OCI-LY3 (cell line): ENCODE measurements around the gene PRDM11.

Source experiments
- EZH2phosphoT487 ChIP-seq: fragments of 200-600 bp; shearing (Covaris generic); IDR thresholded peaks from 2 replicates; pipeline ENCODE4 v1.6.1; 2018; ENCODE audit warnings: antibody characterized with exemption, mixed run types, low read depth
- TF ChIP-seq, protein P1 (sequence below): fragments of 200-600, 300-600 bp; sonication (generic); IDR thresholded peaks from 2 replicates; pipeline ENCODE4 v1.5.1; 2014; ENCODE audit warnings: antibody characterized with exemption, low read length, low read depth

DNA sequence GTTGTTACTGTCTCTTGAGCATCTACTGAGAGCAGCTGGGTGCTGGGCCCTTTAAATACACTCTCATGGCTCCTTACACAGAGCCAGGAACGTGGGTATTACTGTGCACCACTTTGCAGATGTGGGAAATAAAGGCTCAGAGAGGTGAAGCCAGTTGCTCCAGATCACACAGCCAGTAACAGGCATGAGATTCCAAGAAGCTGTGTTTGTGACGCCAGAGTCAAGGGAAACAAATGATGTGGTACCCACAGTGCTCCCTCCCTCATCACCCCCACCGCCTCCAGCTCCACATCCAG is 1.4 kb upstream of the PRDM11 start:
- TF ChIP-seq, protein P1, sequence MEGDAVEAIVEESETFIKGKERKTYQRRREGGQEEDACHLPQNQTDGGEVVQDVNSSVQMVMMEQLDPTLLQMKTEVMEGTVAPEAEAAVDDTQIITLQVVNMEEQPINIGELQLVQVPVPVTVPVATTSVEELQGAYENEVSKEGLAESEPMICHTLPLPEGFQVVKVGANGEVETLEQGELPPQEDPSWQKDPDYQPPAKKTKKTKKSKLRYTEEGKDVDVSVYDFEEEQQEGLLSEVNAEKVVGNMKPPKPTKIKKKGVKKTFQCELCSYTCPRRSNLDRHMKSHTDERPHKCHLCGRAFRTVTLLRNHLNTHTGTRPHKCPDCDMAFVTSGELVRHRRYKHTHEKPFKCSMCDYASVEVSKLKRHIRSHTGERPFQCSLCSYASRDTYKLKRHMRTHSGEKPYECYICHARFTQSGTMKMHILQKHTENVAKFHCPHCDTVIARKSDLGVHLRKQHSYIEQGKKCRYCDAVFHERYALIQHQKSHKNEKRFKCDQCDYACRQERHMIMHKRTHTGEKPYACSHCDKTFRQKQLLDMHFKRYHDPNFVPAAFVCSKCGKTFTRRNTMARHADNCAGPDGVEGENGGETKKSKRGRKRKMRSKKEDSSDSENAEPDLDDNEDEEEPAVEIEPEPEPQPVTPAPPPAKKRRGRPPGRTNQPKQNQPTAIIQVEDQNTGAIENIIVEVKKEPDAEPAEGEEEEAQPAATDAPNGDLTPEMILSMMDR, result no peak
- no peak for TF ChIP-seq EZH2phosphoT487
